Stimulated activated CD4-positive, alpha-beta T cell treated with anti-CD3 and anti-CD28 coated beads, Interleukin-1b, Interleukin-23, amount 100 ng/mL, for 48 hours (primary cell): Measurements from ENCODE around the gene DCBLD2.

Experiments
- DNase-seq: peaks from one replicate; pipeline ENCODE4 v3.0.0-alpha.2; 2020

Gene DCBLD2

DNA sequence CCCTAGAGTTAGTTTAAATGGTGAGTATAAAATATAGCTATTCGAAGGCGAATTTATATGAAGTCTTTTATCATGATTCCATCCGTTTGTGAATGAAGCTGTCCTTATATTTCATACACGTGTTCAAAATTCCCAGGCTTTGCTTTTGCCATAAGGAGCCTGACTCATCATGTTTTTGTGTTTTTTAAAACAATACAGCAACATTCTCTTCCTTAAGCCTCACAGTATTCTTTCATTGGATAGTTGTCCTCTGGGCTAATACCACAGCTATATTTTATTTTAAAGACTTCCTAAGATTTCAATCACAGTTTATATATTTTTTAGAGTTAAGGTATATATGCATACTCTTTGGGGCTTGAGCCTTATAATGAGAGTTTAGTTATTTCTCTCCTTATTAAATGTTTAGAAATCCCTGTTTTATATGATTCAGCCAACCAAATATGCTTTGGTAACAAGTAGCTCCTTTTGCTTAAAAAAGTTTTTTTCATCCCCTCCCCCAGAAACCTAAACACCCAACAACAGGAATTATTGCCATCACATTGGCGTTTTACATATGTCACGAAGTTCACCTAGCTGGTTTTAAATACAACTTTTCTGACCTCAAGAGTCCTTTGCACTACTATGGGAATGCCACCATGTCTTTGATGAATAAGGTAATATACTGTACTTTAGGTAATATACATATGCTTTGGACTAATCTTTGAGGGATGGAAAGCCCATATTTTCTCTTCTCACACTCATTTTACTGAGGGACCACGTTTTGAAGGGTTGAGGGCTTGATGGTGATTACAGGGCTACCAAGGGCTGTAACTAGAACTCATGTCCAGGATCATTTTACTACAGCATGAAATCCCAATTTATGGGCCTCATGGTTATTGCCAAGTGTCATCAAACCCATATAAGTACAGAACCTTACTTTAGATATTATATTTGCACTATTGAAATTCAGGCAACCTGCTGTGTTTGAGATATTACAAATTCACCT is 109.9 kb downstream of the DCBLD2 start:
- DNase-seq: no peak

DNA sequence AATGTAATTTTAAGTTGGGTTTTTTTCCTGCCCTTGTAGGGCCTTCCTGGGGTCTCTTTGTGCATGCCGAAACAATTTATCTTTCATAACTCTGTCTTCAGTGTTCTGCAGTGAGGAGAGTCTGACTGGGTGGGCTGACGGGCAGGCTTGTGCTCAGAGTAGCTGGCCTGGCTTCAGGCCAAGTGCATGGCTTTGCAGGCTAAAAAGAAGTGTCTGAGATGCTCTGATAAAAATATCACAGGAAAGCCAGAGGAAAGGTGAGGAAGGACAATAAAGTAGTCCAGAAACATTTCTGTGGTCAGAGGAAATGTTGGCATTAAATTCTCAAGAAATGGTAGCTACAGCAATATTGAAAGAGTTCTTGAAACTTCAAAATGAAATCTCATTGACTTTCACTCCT is 112.8 kb downstream of the DCBLD2 start:
- DNase-seq: no peak

DNA sequence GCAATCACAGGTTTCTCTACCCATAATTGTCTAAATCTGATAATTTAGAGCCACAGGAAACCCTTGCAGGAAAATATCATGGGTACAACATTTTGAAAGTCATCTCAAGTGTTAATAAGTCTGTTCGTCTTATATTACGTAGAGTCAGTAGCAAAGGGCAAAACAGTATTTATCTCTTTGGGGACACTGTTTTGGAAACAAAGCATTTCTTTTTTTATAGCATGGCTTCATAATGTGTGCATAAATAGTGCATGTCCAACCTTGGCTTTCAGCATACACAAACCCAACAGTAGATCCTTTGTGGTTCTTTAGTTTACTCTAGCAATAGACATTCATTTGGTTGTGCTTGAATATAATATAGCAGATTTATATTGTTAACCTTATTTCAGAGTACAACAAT is 114.3 kb downstream of the DCBLD2 start:
- no peak for DNase-seq

DNA sequence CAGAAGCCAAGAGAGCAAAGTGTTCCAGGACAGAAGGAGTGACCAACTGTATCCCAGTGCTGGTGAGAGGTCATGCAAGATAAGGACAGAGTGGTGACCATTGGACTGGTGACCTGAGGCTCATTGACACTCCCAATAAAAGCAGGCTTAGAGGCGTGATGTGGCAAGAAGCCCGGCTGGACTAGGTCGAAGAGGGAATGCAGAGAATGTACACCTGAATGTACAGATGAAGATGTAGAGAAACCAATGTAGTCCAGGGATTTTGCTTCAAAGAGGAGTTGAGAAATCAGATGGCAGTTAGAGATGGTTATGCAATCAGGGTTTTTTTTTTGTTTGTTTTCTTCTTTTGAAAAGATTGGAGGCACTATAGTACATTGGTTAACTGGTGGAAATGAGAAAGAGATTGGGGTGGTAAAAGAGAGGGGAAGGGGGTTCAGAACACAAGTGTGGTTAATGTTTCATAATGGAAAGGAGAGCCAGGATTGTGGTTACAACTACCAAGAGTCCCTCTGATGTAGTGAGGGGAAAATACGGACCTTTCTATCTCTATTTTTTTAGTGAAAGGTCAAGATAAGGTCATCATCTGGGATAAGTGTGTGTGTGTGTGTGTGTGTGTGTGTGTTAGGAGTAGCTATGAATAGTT is 115.0 kb downstream of the DCBLD2 start:
- DNase-seq: no peak

- no peak for DNase-seq
Measured at GRCh38 chr3:98784666-98785600, 116.6 kb downstream of the DCBLD2 start.

DNA sequence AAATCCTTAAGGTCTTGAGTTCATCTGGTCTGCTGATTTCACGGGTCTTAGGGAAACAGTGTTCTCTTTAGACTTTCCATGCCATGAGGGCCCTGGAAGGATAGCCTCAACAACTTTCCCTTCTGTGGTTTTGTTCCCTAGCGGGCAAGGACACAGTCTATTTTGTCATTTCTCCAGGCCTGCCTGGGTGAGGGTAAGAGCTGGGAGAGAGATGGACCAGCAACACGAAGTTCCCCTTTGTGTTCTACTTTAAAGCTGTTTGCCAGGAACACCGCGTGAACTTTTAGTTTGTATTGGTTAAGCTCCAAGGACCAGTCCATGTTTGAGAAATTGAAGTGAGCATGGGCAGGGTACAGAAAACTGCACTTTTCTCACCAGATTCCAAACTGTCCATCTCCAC is 117.5 kb downstream of the DCBLD2 start:
- DNase-seq: no peak

DNA sequence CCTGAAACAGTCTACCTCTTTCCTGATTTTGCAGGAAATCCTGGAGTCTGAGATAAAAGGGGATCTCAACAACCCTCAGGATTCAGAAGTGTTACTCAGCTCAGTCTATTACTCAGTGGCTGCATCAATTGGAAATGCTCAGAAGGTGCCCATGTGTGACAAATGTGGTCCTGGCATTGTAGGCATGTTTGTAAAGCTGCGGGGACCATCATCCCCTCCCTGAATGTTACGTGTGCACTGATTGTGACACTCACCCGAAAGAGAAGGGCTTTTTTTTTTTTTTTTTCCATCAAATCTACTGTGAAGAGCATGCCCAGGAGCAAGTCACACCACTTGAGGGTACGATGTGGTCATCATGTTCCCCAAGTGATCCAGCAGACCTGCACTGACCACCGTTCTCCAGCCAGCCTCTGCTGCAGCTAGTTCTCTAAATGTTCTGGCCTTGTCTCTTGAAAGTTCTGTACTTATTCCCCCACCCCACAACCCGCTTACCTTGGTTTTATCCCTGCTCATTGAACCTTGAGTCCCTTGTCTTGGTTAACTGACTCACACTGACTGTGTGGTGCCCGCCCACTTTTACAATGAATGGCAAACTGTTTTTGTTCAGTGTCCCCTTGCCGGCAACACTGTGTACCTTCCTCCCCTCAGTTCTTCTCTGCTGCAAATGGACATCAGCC is 118.5 kb downstream of the DCBLD2 start:
- DNase-seq: no peak

- no peak for DNase-seq
Measured at GRCh38 chr3:98780343-98780742, 121.2 kb downstream of the DCBLD2 start.

DNA sequence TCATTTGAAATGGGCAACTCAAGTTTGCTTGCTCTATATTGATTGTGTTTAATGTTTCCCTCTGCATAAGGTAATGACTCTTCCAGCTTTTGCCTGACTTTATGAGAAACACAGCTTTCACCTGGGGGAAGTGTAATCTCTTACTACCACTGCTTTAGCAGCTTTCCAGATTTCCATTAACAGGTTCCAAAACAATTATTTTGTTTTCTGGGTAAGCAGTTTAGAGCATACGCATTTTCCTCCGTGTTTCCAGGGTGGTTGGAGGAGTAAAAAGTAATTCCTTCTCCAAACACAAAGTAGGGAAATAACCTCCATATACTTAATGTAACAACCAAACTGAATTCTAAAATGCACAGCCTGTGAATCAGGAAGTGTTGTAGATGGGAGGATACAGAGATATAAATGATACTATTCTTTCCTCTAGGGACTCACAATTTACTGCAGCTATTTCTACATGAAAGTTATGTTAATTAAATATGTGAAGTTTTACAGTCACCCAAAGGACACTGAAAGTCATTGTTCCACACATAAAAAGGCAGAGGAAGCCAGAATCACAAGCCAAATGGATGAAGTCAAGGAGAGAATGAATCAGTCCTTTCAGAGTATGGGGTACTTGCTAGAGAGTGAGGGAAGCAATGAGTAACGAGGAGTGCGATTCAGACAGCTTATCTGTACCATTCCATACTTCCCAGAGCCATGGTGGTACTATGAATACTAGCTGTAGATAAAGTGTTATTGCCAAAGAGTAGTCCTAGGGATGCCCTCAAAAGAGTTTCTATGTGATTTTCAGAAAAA is 121.8 kb downstream of the DCBLD2 start:
- DNase-seq: no peak

GRCh38 chr3:98778852-98779413 is 122.6 kb downstream of the DCBLD2 start:
- no peak for DNase-seq

GRCh38 chr3:98778383-98778782 is 123.1 kb downstream of the DCBLD2 start:
- DNase-seq: no peak

- DNase-seq: no peak
Measured at GRCh38 chr3:98777801-98778220, 123.7 kb downstream of the DCBLD2 start.

DNA sequence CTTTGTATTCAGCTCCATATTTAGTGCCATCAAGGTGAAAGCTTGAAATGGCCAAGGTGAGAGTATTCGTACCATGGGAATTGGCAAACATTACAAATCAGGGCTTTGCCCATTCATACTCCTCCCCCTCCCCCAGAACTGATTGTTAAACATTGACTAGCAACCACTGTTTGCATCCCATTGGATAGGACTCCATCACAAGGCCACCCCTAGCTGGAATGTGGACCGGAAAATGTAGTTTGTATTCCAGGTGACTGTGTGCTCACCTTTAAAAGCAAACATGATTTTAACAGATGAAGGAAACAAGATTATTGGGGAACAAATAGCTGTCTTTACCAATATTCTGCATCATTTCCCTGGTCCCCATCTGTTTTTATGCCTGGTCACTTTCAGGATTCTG is 124.2 kb downstream of the DCBLD2 start:
- DNase-seq: no peak

DNA sequence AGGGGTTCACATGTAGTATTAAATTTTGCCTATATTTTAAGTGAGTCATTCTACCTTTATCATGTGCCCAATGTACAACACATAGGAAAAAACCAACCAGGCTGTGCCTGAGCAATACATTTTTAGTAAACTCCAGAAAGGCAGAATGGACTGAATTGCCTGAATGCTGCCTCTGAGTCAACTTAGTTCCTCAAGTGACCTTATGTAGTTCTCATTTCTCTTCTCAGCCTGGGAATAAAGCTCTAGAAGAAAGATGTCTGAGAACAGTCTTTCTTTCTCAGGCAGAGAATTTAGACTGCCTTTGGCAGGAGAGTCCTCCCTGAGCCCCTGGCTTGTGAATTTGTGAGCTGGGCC is 125.4 kb downstream of the DCBLD2 start:
- no peak for DNase-seq

DNA sequence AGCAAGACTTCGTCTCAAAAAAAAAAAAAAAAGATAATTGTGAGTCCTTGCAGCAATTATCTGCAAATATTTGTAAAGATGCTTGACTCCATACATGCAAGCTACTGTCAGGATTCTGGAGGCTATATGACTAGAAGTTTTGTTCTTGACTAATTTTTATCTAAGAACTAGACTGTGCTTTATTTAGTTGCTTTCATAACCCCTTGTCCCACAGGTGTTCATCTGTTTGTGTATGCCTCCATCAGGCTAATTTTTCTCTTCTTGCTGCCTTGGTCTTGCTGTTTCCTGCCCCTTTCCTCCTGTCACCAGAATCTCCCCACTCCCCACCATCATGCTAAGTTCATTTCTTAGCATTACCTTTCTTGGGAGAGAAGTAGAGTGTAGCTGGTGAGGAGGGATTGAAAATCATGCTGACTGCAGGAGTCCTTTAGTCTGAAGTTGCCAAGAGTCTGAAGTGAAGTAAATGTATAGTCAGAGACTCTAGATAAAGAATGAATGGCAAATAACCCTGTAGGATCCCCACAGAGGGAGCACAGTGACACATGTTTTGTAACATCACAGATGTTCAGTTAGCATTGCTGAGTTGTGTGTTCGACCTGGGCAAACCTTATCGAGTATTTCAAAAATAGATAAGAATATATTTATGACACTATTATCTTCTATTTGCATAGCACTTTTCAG is 125.9 kb downstream of the DCBLD2 start:
- no peak for DNase-seq

DNA sequence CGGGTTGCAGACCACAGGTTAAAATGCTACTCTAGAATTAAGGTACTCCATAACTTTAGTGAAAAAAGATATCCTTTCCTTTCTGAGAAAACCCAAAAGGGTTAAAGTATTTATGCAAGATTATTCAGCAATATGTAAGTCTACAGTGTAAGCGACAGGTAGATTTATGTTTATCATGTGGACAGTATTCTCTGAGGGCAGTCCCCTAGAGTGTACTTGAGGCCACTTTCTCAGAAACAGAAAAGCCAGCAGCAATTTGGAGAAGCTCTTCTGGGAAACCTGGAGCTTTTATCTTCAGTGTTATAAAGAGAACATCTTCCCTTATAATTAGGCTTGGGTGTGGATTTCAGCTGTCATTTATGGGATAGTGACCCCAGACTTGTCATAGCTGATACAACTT is 129.5 kb downstream of the DCBLD2 start:
- no peak for DNase-seq

DNA sequence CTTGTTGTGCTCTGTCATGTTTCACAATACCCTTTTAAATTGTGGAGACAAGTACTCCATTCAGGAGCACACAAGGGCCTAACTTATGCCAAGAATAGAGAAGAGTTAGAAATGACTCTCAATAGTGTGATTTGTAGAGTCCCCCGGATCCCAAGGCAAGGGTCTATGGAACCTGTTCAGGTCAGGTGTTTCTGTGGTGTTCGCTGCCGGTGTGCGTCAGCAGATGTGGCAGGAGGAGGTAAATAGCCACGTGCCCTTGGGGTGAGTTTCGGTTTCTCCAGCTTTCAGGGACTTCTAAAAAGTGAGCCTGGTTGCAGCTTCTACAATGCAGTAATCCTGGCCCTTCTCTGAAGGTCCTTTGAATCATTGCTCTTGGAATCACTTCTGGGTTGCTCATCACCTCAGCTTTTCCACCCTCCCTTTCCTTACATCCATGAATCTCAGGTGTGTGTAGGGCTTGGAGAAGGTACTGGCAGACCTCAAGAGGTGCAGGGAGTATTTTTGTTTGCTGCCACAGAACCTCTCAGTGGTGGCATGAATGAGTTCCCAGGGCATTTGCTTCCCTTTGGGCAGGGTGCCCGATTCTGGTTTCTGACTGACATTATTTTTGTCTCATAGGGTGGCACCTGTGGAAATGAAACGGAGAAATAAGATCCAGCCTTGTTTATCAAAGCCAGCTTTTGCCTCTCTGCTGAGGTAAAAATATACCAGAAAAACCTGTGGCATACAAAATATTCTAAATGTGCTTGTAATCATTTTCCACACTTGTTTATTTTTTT is 131.0 kb downstream of the DCBLD2 start:
- DNase-seq: no peak

- no peak for DNase-seq
Measured at GRCh38 chr3:98769448-98769847, 132.0 kb downstream of the DCBLD2 start.

DNA sequence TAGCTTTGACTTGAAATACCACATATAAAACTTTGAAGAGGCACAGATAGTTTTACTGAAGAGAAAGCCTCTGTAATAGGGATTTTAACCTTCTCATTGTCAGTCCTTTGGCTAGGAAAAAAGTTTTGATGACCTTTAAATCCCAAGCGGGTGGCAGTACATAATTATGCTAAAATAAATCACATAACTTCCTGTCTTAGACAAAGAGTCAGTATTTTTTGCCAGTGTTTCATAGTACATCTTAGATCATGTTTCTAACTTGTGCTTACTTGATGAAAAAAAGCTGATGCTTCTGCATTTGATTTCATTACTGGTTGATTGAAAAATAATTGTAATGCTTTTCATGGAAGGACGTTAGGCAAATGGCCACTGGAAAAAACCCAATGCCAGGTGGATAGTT is 132.5 kb downstream of the DCBLD2 start:
- no peak for DNase-seq

- no peak for DNase-seq
Measured at GRCh38 chr3:98766924-98767323, 134.6 kb downstream of the DCBLD2 start.
